H1 (cell line): ENCODE results near the gene PLCL1. TPM values are rescaled to one million over a fixed set of nuclear protein-coding genes. Genes with fewer than 3 reads are reported as not detected.
A peak's percentile ranks its signal among the peaks of the same experiment; 100 is the strongest.

ENCODE experiments used
- CTCF ChIA-PET: fragments of 300-600 bp; sonication (Branson Sonifier 250); formaldehyde crosslinking; loops from one replicate; lab custom pipeline; 2021; ENCODE audit not compliant: partially characterized antibody; lab: Charles Lee
- POLR2A ChIA-PET: fragments of 300-600 bp; sonication (Branson Sonifier 250); formaldehyde crosslinking; loops from one replicate; lab custom pipeline; 2021; ENCODE audit warnings: inconsistent platforms; ENCODE audit not compliant: partially characterized antibody; lab: Charles Lee
- DNase-seq, 2 experiments: peaks; one replicate each; pipeline versions ENCODE4 v3.0.0 to v3.0.0-alpha.2; 2010 to 2022; ENCODE audit warnings: low spot score in 2 of 2, low read depth in 1 of 2, mixed read lengths in 1 of 2
- FAIRE-seq: peaks from 2 replicates; lab custom pipeline; 2011; peaks lifted over from hg19 to GRCh38; lab: Jason Lieb, UNC
- H2AFZ ChIP-seq: 2 replicates; pipeline ENCODE4 v1.8.1; 2012; ENCODE audit warnings: low read length, inconsistent platforms
- H2AK5ac ChIP-seq: 2 replicates; pipeline ENCODE4 v1.6.1; 2013; ENCODE audit warnings: low read depth, low read length
- H2BK120ac ChIP-seq: replicated peaks from 2 replicates; pipeline ENCODE3; 2013; ENCODE audit warnings: low read depth, low read length, inconsistent platforms
- H2BK12ac ChIP-seq: 2 replicates; pipeline ENCODE4 v1.6.1; 2013; ENCODE audit warnings: low read depth, low read length
- H2BK15ac ChIP-seq: 2 replicates; pipeline ENCODE4 v1.6.1; 2013; ENCODE audit warnings: low read length
- H2BK20ac ChIP-seq: 2 replicates; pipeline ENCODE4 v1.6.1; 2013; ENCODE audit warnings: low read length
- H2BK5ac ChIP-seq: 2 replicates; pipeline ENCODE4 v1.6.1; 2013; ENCODE audit warnings: low read depth, low read length
- H3K14ac ChIP-seq: 2 replicates; pipeline ENCODE4 v1.6.1; 2013; ENCODE audit warnings: inconsistent platforms; ENCODE audit not compliant: insufficient read length
- H3K18ac ChIP-seq: 2 replicates; pipeline ENCODE4 v1.6.1; 2013; ENCODE audit warnings: low read length; ENCODE audit errors: extremely low read depth
- H3K23ac ChIP-seq: 2 replicates; pipeline ENCODE4 v1.6.1; 2013; ENCODE audit warnings: inconsistent platforms; ENCODE audit not compliant: insufficient read length
- H3K23me2 ChIP-seq: 2 replicates; pipeline ENCODE4 v1.6.1; 2013; ENCODE audit warnings: low read depth, low read length
- H3K27ac ChIP-seq: 2 replicates; pipeline ENCODE4 v1.6.1; 2011; ENCODE audit warnings: low read depth, low read length, inconsistent platforms
- H3K27me3 ChIP-seq, 4 experiments: replicated peaks in 1 of 4; 1 replicate in 1 of 4; 2 replicates in 3 of 4; pipeline versions ENCODE4 v1.6.1 to v1.8.1; 2011 to 2013; ENCODE audit warnings: low read length in 3 of 4, mild to moderate bottlenecking in 3 of 4, inconsistent platforms in 2 of 4, mixed read lengths in 2 of 4, moderate library complexity in 1 of 4; ENCODE audit not compliant: control insufficient read depth in 3 of 4, insufficient read depth in 3 of 4; ENCODE audit errors: extremely low read depth in 1 of 4
- H3K36me3 ChIP-seq, 4 experiments: 2 replicates each; pipeline versions ENCODE4 v1.6.1 to v1.8.1; 2011 to 2013; ENCODE audit warnings: mild to moderate bottlenecking in 4 of 4, low read length in 3 of 4, moderate library complexity in 2 of 4, control low read depth in 1 of 4, inconsistent platforms in 1 of 4; ENCODE audit not compliant: insufficient read depth in 4 of 4, control insufficient read depth in 2 of 4
- H3K4ac ChIP-seq: replicated peaks from 2 replicates; pipeline ENCODE3; 2013; ENCODE audit warnings: low read length, low read depth, mixed read lengths, inconsistent platforms; ENCODE audit not compliant: insufficient read length
- H3K4me1 ChIP-seq, 4 experiments: replicated peaks in 1 of 4; 1 replicate in 1 of 4; 2 replicates in 3 of 4; pipeline versions ENCODE4 v1.6.1 to v1.8.1; 2011 to 2013; ENCODE audit warnings: low read length in 3 of 4, inconsistent platforms in 2 of 4, mixed read lengths in 1 of 4; ENCODE audit not compliant: insufficient read depth in 4 of 4, control insufficient read depth in 3 of 4
- H3K4me2 ChIP-seq, 2 experiments: 2 replicates each; pipeline versions ENCODE4 v1.6.1 to v1.8.1; 2011 to 2013; ENCODE audit warnings: low read depth in 2 of 2, low read length in 2 of 2, control low read depth in 1 of 2, inconsistent platforms in 1 of 2, mild to moderate bottlenecking in 1 of 2; ENCODE audit not compliant: insufficient read depth in 1 of 2
- H3K4me3 ChIP-seq, 4 experiments: fragments of 200-600, 300-600 bp in 1 of 4; sonication (generic), shearing (Covaris generic), sonication (Bioruptor Twin) in 1 of 4; 2 replicates each; pipeline versions ENCODE4 v1.5.1 to v1.8.1; 2011 to 2016; ENCODE audit warnings: low read length in 4 of 4, low read depth in 3 of 4, control low read depth in 2 of 4, inconsistent platforms in 2 of 4, mild to moderate bottlenecking in 2 of 4, mixed read lengths in 1 of 4, moderate library complexity in 1 of 4; ENCODE audit not compliant: insufficient read depth in 2 of 4; ENCODE audit errors: extremely low read depth in 1 of 4
- H3K56ac ChIP-seq: replicated peaks from 2 replicates; pipeline ENCODE3; 2013; ENCODE audit warnings: low read depth, mild to moderate bottlenecking, mixed read lengths, low read length, inconsistent platforms; ENCODE audit not compliant: insufficient read length
- H3K79me1 ChIP-seq: 2 replicates; pipeline ENCODE4 v1.6.1; 2013; ENCODE audit warnings: low read depth, low read length, control low read depth
- H3K79me2 ChIP-seq, 2 experiments: 2 replicates each; pipeline versions ENCODE4 v1.6.1 to v1.8.1; 2012 to 2013; ENCODE audit warnings: low read length in 2 of 2, mild to moderate bottlenecking in 2 of 2, inconsistent platforms in 1 of 2; ENCODE audit not compliant: insufficient read depth in 2 of 2, control insufficient read depth in 1 of 2
- H3K9ac ChIP-seq, 4 experiments: replicated peaks in 1 of 4; 1 replicate in 1 of 4; 2 replicates in 3 of 4; pipeline versions ENCODE4 v1.6.1 to v1.8.1; 2011 to 2013; ENCODE audit warnings: low read depth in 3 of 4, low read length in 3 of 4, control low read depth in 2 of 4, mild to moderate bottlenecking in 2 of 4, moderate library complexity in 2 of 4, inconsistent platforms in 1 of 4; ENCODE audit errors: extremely low read depth in 1 of 4
- H3K9me3 ChIP-seq, 2 experiments: 2 replicates each; pipeline versions ENCODE4 v1.6.1 to v1.8.1; 2012 to 2013; ENCODE audit warnings: mild to moderate bottlenecking in 2 of 2, moderate library complexity in 2 of 2, control low read depth in 1 of 2, inconsistent platforms in 1 of 2, low read depth in 1 of 2, low read length in 1 of 2, mixed read lengths in 1 of 2; ENCODE audit not compliant: insufficient read depth in 2 of 2
- H4K20me1 ChIP-seq, 2 experiments: replicated peaks in 1 of 2; 2 replicates each; pipeline versions ENCODE3 to v1.8.1; 2011 to 2013; ENCODE audit warnings: inconsistent platforms in 2 of 2, low read length in 2 of 2, mild to moderate bottlenecking in 1 of 2; ENCODE audit not compliant: insufficient read depth in 2 of 2, control insufficient read depth in 1 of 2
- H4K5ac ChIP-seq: 2 replicates; pipeline ENCODE4 v1.6.1; 2013; ENCODE audit warnings: low read length, low read depth, mixed read lengths, inconsistent platforms; ENCODE audit not compliant: insufficient read length
- H4K8ac ChIP-seq: 2 replicates; pipeline ENCODE4 v1.8.0; 2013; ENCODE audit warnings: mild to moderate bottlenecking, moderate library complexity, low read length, inconsistent platforms; ENCODE audit not compliant: insufficient read depth; ENCODE audit errors: extremely low read depth
- H4K91ac ChIP-seq: replicated peaks from 2 replicates; pipeline ENCODE3; 2013; ENCODE audit warnings: low read length, mixed read lengths, inconsistent platforms; ENCODE audit not compliant: insufficient read length
- ASH2L ChIP-seq: fragments of 200-600, 300-600 bp; sonication (generic); IDR thresholded peaks from one replicate; pipeline ENCODE4 v1.7.1; 2017; ENCODE audit warnings: low read length
- CBX8 ChIP-seq: fragments of 300-800, 300-1000 bp; sonication (generic); IDR thresholded peaks from 2 replicates; pipeline ENCODE4 v1.7.1; 2016; ENCODE audit warnings: low read depth, low read length, borderline replicate concordance
- CTBP2 ChIP-seq: IDR thresholded peaks from 2 replicates; pipeline ENCODE4 v1.7.0; 2011; ENCODE audit warnings: borderline replicate concordance, mild to moderate bottlenecking, moderate library complexity, mixed read lengths, low read length; ENCODE audit not compliant: insufficient read depth, insufficient read length
- CTCF ChIP-seq, 3 experiments: IDR thresholded peaks; 1 replicate in 2 of 3; 2 replicates in 1 of 3; pipeline versions ENCODE4 v1.5.1 to v1.6.1; 2011; ENCODE audit warnings: low read length in 3 of 3, mild to moderate bottlenecking in 3 of 3, inconsistent platforms in 2 of 3, low read depth in 1 of 3, moderate library complexity in 1 of 3; ENCODE audit not compliant: insufficient read depth in 1 of 3; ENCODE audit errors: control extremely low read depth in 1 of 3
- FOSL1 ChIP-seq: IDR thresholded peaks from 2 replicates; pipeline ENCODE4 v1.6.1; 2011; ENCODE audit warnings: mild to moderate bottlenecking, low read depth, low read length, moderate library complexity; ENCODE audit not compliant: insufficient read depth
- MAFK ChIP-seq: IDR thresholded peaks from 2 replicates; pipeline ENCODE4 v1.6.1; 2012; ENCODE audit warnings: low read depth, mild to moderate bottlenecking, improper control_type of control experiment, low read length
- RAD21 ChIP-seq, 2 experiments: IDR thresholded peaks in 1 of 2; conservative IDR thresholded peaks in 1 of 2; 2 replicates each; pipeline ENCODE4 v1.6.1; 2011; ENCODE audit warnings: low read depth in 2 of 2, low read length in 2 of 2, improper control_type of control experiment in 1 of 2, inconsistent platforms in 1 of 2, mild to moderate bottlenecking in 1 of 2, moderate library complexity in 1 of 2
- SUZ12 ChIP-seq: fragments of 200-600 bp; sonication (generic); IDR thresholded peaks from 2 replicates; pipeline ENCODE4 v1.6.1; 2012; ENCODE audit warnings: mild to moderate bottlenecking, inconsistent platforms, low read length, moderate library complexity, mixed read lengths
- TCF12 ChIP-seq: IDR thresholded peaks from 2 replicates; pipeline ENCODE4 v1.6.1; 2011; ENCODE audit warnings: low read depth, mild to moderate bottlenecking, low read length
- whole genome bisulfite sequencing, 2 experiments: shearing (Covaris generic) in 1 of 2; methylation state at CpG; one replicate each; pipeline versions ENCODE4 v1.1.6 to v1.1.7; 2013 to 2015; ENCODE audit warnings: low lambda C conversion rate in 2 of 2, mixed read lengths in 2 of 2, inconsistent platforms in 1 of 2, low coverage in 1 of 2, missing lambda C conversion rate in 1 of 2; ENCODE audit not compliant: insufficient replicate concordance in 2 of 2, insufficient coverage in 1 of 2, insufficient read length in 1 of 2; ENCODE audit errors: extremely low coverage in 1 of 2, missing lambda C conversion rate in 1 of 2; 5-methylcytosine and 5-hydroxymethylcytosine counted together
- polyA plus RNA-seq, 7 experiments: library from polyadenylated mRNA; depleted of rRNA in 3 of 7; stranded (reverse) in 5 of 7; unstranded in 2 of 7; fragments of >200 nt in 5 of 7; fragments of 200-250 nt in 2 of 7; gene quantifications; 1 replicate in 5 of 7; 2 replicates in 1 of 7; 4 replicates in 1 of 7; pipeline versions ENCODE4 v1.2.1 to v1.2.3, GENCODE V29; 2011 to 2013; ENCODE audit warnings: missing spikeins in 2 of 7, mixed read lengths in 2 of 7
- total RNA-seq: library from RNA; stranded (reverse); fragmentation: NEBNext Ultra II Directional; extraction: Animal tissue kit (Norgen Biotek cat#: 25700); gene quantifications from 2 replicates; pipeline ENCODE4 v1.2.1, GENCODE V29; 2021

Gene PLCL1
- total and polyA plus RNA-seq, 2 of the 8 experiments (the other 6 are each of a cell fraction or from before 2014, with no cell fraction given): not detected

- Histone ChIP-seq H3K18ac (no peak overlapping the region), H2BK12ac (no peak overlapping the region), H3K23ac (no peak overlapping the region), H3K4me1 (no peaks in the 10 kb centered on the region), H3K4ac (no peak overlapping the region), H3K4me3 (no peak overlapping the region), H3K79me2 (no peaks in the 10 kb centered on the region), H2AFZ (no peak overlapping the region; the same call in 1 of the 2 replicates), H4K5ac (no peak overlapping the region), H3K27ac (no peak overlapping the region), H4K20me1 (no peaks in the 10 kb centered on the region), H2BK20ac (no peak overlapping the region), H3K23me2 (no peaks in the 10 kb centered on the region; the same call in none of the 2 replicates), H2BK120ac (no peak overlapping the region), H2BK5ac (no peak overlapping the region), H2BK15ac (no peak overlapping the region), H3K56ac (no peak overlapping the region), H4K8ac (no peak overlapping the region), H3K4me2 (no peak overlapping the region), H3K9me3 (no peaks in the 10 kb centered on the region), H3K27me3 (no peaks in the 10 kb centered on the region), H3K9ac (no peak overlapping the region), H3K79me1 (no peaks in the 10 kb centered on the region), H2AK5ac (no peak overlapping the region), H3K14ac (no peak overlapping the region), H3K36me3 (no peaks in the 10 kb centered on the region), H4K91ac (no peak overlapping the region)
- FAIRE-seq (peak; percentile 42), DNase-seq (no peak)
- WGBS, 2 experiments: 57% methylated on average over 3 of the region's 3 CpGs; no CpG with 5 or more reads in 1 of the 2 experiments
- CTCF ChIA-PET: interaction anchor here (0.6 to 3.5 kb wide), 41 partner anchors 9 to 662 kb away, joined by 3 to 18 read pairs (median 3); partner anchors contain the start of gene PLCL1
- POLR2A ChIA-PET: no interaction called here
- TF ChIP-seq SUZ12 (no peak), ASH2L (no peak), CTCF (IDR thresholded peaks at IDR 0.05; ENCODE audit: control extremely low read depth in 1 of 3, insufficient read depth in 1 of 3, low read depth in 1 of 3, low read length in 3 of 3) (peak; percentile 38 to 53 (median 45); a peak in 3 of 4 replicates), MAFK (peak; percentile 69; the same call in 1 of the 2 replicates), FOSL1 (no peak), CTBP2 (no peak), CBX8 (no peak), TCF12 (no peak), RAD21 (IDR thresholded peaks at IDR 0.05 in 1 of 2, conservative IDR thresholded peaks at IDR 0.05 in 1 of 2; ENCODE audit: low read depth in 2 of 2, low read length in 2 of 2) (peak; percentile 21 to 44; a peak in 3 of 4 replicates)
These were observed 8.8 kb downstream of the PLCL1 start for GRCh38 chr2:197813093-197813787.
